Hepatic stellate cell (primary cell): Measurements from ENCODE around the gene ERC2.
"Not testable (repeated sequence)": the region's sequence is repeated elsewhere in the genome, so short reads cannot be mapped to it uniquely, and the experiment has no call there.

Experiments
- DNase-seq: peaks from one replicate; pipeline ENCODE4 v3.0.0; 2011; ENCODE audit warnings: low spot score

ERC2 gene

DNA sequence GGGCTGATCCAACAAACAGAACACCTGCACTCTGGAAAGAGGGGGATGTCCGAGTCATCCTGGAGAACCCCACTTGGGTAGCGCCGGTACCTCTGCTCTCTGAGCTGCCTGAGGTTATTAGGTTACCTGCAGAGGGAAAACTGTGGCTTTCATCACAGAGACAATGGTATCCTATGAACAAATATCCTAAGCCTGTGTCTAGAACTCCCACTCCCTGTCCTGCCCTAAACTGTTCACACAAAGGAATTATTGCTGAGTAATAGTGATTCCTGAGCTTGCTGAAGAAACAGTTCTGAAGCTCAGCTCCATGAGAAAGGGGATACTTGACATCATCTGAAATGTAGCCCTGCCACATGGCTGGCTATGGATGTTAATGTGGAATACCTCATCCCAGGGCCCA lies 949.2 kb downstream of the ERC2 start:
- no peak for DNase-seq

DNA sequence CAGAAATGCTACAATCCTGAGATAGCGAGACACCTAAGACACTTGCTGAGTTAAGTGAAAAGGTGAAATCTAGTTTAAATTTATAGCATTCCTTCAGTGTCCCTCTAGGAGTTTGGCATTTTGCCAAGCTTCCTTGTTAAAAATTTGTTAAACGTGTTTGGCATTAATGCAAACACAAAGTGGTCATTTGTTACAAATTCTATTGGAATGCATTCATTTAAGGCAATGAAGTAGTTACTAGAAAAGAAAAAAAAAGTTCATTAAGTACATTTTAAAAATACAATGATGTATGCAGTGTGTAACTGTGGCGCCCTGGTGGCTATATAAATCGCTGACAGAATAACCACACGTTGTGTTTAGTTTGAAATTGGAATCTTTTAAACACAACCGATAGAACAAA lies 949.8 kb downstream of the ERC2 start:
- no peak for DNase-seq

DNA sequence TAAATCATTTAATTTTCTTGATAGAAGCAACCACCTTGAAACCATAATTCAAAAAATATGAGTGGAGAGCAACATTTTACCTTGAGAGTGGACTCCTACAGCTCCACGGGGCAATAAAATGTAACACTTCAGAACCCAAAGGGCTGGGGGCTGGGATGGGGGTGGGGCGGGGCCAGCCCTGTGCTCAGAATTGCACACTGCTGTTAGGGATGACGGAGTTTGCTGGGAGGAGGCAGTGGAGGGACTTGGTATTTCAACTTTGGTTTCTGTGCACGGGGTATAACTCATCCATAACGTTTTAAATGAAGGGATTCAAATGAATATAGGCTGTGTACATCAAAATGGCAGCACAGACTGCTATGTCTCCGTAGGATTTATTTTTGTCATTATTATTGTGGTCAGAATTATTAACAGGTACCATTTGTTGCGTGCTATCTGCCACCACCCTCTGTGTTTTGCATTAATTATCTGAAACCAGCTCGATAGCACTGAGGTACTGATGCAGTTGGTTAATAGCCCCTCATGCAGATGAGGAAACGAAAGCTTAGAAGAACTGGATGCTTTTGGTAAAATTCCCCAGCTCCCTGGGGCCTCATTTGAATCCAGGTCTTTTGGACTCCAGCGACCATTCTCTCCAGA lies 951.8 kb downstream of the ERC2 start:
- no peak for DNase-seq

DNA sequence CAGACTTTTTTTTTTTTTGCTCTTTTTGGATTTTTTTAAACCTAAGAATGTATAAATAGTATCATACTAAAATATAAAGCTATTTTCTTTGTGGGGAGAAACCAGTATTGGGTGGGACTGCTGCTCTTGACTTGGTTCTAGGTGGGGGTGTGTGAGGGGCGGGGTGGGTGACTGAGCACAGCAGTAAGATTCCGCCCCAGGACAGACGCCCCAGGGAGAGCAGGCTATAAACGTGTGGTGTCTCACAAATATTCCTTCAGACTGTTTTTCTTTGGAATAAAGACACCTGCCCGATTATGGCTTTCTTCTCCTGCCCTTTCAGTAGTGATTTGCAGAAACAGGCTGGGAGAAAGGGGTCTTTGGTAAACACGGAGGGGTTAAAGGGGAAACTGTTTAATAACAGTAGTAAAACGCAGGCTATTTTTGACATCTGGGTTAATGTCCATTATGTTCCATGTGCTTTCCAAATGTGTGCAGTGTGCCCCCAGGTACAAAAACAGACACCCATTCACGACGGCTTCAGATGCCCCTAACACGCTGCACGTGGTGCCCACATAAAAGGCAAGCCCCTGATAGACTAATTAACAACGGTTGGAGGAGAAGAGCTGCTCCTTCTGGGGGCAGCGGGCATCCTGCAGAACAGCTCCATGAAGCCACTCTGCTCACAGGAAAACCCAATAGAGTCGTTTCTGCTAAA lies 952.6 kb downstream of the ERC2 start:
- DNase-seq = no peak

DNA sequence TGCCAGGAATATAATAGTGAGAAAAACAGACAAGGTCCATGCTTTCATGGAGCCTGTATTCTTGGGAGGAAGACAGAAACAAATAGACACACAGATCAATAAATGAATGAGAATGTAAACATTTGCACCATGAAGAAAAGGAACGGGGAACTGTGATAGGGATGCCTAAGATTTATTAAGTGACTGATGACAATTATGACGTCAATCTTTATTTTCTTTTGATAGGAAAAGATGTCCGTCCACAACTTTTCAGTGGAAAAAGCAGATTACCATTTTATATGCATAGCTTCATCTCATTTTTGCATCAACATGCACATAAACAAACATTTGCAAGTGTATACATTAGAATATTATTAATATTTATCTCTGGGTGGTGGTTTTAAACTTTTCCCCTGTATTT lies 953.3 kb downstream of the ERC2 start:
- DNase-seq = no peak

DNA sequence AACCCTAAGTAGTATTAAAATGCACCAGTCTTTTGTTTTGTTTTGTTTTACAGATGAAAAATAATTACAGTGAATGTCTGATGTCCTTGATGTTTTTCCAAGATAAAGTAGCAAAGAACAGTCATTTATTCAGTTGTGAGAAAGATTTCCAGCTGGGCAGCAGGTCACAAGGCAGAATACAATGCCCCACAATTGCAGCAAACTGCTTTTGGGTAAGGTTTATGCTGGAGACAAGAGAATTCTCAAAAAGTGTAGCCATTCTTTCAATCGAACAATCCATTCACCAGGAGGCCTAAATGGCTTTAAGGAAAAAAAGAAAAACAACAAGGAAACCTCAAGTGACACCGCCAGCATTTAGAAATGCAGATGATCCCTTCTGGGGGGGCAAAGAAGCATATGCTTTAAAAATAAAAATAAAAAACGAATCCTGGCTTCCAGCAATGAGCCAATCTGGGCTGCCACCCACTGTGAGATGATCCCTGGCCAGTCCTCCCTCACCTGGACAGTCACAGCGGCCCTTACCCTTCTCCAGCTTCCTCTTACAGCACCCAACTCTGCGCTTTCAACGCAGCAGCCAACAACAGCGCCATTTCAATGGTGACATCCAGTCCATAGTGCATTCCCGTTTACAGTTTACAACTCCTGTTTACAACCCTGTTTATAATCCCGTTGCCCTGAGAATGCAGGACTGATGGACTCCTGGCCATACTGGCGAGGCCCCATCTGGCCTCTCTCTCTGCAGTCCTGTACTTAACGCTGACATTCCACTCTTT lies 955.5 kb downstream of the ERC2 start:
- DNase-seq = no peak

DNA sequence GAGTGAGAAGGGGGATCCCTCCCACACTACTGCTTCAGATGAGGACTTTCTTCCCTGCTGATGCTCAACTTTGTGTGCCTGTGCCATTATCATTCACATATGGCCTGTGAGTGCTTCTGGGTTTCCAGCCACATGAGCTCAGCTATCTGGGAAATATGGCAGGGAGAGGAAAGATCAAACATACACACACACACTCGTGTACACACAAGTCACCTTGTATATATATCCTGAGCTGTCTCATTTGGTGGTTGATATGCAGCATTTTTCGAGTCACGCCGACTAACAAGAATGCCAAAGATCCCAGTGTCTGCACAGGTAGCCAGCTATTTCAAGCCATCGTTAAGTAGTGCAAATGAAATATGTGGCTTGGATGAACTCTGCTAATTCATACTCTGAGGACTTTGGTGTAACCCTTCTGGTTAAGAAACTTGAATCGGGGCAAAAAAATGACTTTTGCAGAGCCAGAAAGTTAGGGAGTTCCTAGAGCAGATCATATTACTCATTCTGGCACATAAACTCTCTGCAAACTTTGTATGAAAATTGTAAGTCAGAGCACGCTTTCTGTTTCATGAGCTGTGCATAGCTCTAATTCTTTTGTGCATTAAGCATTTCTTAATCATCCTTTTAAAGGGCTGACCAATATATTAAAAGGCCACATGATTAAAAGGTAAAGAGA lies 956.2 kb downstream of the ERC2 start:
- peak; percentile 37 for DNase-seq

DNA sequence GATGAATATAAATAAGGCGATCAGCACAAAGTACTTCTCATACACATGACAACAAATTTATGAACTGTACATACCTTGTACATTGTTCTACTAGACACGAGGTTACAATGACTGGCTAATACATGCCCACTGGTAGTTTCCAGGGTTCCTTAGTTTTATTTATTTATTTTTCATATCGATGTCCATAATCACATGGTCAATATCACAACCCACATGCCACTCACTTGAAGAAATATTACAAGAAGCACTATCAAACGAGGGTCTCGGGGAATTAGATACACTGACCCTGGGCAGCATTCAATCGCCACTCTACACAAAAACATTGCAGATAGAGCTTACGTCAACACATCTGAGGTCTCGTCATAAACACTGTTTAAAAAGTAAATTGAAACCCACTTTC lies 959.9 kb downstream of the ERC2 start:
- no peak for DNase-seq

DNA sequence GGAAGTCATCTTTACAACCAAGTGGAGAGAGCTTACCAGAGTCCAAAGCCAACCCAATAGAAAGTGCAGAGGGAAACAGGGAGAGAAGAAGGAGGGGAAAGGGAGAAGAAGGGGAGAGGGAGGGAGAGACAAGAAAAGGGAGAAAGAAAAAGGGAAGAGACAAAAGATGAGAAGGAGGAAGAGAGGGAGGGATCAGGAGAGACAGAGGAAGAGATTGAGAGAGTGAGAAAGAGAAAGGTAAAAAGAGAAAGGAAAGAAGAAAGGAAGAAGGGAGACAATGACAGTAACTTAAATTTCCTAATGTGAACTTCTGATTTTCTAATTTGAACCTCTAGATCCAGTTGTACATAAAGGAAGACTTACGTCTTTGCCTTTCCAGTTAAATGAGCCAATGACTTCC lies 960.5 kb downstream of the ERC2 start:
- no peak for DNase-seq

DNA sequence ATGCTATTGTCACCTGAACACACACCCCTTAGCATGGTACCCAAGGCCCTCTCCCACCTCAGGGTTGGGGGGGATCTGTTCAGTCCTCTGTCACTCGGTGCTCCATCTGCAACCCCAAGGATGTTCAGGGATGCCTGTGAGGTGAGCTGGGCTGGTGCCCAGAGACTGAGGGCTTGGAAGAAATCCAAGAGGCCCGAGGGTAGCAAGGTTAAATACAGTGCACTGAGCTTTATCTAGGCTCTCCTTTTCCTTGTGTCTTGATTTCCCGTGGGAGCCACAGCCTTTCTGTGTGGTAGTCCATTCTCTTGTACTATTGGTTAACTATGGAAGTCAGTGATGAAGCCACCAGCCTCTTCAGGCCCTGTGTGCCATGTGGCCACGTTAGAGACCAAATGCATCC lies 962.5 kb downstream of the ERC2 start:
- no peak for DNase-seq

DNA sequence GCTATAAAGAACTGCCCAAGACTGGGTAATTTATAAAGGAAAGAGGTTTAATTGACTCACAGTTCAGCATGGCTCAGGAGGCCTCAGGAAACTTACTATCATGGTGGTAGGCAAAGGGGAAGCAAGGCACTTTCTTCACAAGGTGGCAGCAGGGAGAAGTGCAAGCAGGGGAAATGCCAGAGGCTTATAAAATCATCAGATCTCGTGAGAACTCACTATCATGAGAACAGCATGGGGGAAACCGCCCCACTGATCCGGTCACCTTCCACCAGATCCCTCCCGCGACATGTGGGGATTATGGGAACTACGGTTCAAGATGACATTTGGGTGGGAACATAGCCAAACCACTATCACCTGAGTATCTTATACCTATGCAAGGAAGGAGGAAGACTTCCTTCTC lies 963.2 kb downstream of the ERC2 start:
- DNase-seq = not testable (repeated sequence)

DNA sequence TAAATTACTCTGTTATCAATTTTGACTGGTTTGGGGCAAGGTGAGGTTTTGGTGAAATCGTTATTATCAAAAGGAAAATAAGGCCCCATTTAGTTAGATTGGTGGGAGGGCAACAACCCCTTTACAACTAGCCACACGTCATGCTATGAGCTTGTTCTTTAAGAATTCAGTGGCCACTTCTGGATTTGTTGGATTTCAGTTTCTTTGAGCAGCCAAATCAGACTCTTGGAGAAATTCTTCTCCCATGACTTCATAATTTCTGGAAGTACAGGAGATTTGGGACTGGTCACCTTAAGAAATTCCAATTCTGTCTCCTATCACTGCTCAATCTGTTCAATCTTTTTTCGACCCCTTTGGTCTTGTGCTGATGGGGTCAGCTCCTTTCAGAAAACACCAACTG lies 966.4 kb downstream of the ERC2 start:
- DNase-seq = no peak

DNA sequence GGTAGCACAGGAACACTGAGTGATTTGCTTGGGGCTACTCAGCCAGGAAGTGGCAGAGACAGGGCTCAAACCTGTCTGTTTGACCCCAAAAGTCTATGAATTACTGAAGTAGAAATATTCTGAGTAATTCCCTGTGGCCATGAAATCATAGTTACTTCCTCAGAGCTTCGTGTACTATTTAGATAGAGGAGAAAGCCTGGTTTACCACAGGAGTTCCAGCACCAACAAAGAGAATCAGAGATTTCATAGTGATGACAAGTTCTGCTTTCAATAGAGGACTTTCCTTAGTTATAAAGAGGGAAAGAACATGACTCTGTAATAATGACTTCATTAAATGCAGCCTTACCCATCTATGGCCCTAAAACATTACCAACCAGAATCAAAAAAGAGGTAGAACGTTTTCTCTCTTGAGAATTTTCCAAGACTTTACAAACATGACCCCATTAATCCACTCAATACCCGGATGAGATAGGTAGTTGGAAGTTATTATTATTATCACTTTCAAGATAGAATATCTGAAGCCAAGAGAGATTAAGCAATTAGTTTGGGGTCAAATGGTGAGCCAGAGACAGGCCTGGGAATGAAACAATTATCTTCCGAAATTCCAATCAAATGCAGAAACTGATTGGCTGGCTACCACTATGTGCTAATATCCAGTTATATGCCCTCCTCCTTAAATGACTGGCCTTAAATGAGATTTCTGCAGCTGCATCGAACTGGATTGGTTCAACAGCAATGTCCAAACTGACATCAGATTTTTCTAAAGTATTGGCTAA lies 967.5 kb downstream of the ERC2 start:
- no peak for DNase-seq

DNA sequence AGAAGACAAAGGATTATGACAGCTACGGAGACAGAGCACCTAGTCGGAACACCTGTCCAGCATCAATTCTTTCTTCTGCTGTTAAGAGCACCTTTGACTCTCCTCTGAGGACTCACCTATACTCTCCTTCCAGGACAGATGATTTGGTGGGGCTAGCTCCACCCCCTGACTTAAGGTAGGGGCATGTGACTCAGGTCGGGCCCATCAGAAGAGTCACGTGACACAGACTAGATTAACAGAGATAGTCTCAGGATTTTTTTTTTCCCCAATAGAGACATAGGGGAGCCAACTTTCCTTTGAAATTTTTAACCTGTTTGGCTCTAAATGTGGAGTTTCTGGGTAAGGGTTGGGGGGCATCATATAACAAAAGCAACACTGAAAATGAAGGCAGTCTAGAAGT lies 969.7 kb downstream of the ERC2 start:
- no peak for DNase-seq

DNA sequence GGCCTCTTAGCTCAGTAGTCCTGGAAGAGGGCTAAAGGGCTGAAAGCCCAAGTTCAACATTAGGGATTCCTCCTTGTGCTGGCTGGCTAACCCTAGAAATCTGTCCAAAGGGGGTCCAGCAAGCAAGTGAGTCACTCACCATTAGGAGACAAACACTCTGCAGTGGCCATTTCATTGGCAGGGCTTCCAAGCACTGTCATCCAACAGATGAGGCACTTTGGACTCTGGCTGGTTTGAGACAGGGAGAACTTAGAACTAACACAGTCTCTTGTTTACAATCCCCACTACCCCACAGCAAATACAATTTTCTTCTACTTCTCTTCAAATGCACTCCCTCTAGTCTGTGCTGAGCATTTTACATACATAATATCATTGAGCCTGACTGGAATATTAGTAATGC lies 971.0 kb downstream of the ERC2 start:
- DNase-seq = no peak

DNA sequence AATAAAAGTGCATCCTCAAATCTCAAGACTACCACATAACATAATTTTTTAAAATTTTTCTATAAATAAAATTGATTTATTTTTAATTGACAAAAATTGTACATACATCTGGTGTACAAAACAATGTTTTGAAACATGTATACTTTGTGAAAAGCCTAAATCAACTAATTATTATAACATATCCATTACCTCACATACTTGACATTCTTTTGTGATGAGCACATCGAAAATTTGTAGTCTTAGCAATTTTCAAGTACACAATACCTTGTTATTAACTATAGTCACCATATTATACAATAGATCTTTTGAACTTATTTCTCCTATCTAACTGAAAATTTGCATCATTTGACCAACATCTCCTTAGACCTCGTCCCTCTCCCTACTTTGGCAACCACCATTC lies 973.3 kb downstream of the ERC2 start:
- no peak for DNase-seq

DNA sequence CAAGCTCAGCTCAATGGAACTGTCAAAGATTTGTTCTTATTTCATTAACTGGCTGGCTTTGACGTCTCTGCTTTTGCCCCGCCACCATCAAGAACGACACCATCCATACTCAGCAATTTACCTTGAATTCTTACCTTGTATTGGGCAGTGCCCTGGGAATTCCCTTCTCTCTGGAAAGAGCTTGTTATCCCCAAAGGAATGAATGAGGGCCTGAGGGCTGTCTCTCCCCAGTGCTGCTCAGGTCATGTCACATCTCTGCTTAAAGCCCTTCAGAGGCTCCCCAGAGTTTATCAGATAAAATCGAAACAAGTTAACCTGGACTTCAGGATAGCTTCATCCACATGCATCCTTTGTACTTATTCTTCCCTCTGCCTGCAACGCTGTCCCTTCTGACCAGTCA lies 975.3 kb downstream of the ERC2 start:
- DNase-seq = no peak

DNA sequence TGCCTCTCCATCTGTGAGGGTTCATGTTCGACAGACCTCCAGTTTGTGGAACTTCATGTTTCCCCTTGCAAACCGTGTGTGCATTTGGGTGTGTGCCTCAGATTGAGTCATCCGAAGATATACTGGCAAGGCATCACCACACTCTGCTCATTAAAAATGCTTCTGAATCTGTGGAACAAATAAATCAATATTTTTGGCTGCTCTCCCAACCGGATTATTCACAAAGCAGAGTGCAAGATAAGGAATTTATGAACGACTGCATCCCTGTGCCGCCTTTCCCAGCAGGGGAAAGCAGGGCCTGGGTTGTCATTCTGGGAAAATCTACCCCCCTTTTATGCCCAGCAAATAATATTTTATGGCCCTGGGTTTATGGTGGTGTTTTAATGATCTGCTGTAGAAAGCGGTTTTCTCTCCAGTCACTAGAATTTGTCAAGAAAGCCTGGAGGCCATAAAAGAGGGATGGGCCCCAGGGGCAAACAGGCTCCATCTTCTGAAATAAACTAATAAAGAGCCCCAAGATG lies 976.9 kb downstream of the ERC2 start:
- DNase-seq = no peak

DNA sequence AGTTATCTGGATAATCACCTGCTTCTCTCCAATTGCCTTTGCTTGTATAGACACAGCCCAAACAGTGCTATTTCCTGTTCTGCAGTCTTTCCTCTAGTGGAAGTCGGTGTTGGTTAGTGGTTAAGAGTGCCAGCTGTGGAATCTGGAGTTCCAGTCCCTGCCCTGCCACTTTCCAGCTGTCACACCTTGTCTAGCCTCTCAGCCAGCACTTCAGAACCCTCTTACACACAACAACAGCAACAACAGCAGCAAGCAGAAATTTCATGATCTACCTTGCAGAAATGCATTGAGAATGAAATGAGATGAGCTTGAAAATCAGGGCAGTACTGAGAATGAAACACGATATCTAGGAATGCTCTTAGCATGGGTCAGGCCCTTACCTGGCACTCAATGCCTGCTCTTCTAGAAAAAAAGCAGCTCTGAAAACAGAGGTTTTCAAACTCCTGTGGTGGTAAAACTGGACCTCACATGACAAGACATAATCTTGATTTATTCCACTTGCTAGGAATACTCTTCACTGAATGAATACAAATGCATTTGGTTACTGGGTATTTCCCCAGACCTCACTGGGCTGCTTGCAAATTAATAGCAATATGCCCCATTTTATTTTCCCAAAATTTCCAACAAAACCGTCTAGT lies 977.9 kb downstream of the ERC2 start:
- DNase-seq = no peak

DNA sequence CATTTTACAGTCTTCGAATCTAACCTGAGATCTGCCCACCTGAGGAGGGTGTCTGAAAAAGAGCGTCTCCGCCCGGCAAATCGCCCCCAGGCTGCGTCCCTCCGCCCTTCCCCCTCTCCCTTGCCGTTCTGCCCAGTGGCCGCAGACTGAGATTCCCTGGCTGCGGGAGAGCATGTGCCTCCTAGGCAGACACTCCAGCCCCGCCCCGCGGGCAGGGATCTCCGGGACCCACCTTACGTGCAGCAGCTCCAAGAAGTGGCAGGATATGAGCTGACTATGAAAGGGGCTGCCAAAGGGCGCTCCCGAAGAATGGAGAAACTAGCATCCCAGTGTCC lies 978.5 kb downstream of the ERC2 start:
- DNase-seq = no peak

DNA sequence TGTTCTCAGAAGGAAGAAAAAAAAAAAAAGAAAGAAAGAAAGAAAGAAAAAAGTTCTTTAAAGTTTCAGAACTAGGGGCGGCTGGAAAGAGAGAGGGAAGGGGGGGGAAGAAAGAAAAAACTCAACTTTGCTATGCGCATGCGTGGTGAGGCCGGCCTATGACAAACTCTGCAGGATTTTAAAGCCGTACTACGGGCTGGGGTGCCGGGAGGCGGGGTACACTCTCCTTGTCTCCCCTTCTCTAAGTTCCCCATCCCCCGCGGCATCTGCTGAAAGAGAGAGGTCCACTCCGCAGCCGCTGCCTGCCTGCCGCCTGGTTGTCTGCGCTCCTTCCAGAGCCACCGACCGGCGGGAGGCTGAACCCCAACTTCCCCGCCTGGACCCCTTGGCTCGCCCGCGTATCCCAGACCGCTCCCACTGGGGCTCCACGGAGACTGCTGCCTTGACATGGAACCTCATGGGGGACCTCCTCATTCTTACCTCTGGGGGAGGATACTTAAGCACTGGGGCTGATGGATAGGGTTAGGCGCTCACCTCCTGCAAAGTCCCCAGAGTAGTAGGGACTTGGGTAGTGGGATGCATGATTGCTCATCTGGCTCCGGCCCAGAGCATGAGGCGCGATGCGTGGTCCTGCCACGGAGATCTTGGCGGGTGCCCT lies 979.7 kb downstream of the ERC2 start:
- peak; percentile 88 for DNase-seq
